Central memory CD8-positive, alpha-beta T cell (primary cell): Measurements from ENCODE around the gene NCOA1.
A peak's percentile ranks its signal among the peaks of the same experiment; 100 is the strongest.
"Not testable (repeated sequence)": the region's sequence is repeated elsewhere in the genome, so short reads cannot be mapped to it uniquely, and the experiment has no call there.

Experiments
- ATAC-seq: fragments of 150-1000 bp; cut with Tn5 transposase; replicated peaks from 2 replicates; pipeline ENCODE4 v1.10.0; 2022; ENCODE audit warnings: mild to moderate bottlenecking, moderate FRiP score, moderate number of reproducible peaks; ENCODE audit not compliant: poor library complexity, severe bottlenecking; ENCODE audit errors: extremely low read depth
- DNase-seq, 2 donors: peaks; one replicate each; pipeline ENCODE4 v3.0.0; 2021; ENCODE audit warnings: low spot score in 2 of 2
- H3K27ac Mint-ChIP-seq: one replicate; pipeline ENCODE4 v1.8.0; 2022; ENCODE audit warnings: low read depth, mild to moderate bottlenecking, moderate library complexity, mixed read lengths
- H3K27me3 Mint-ChIP-seq: one replicate; pipeline ENCODE4 v1.8.0; 2022; ENCODE audit warnings: mixed read lengths
- H3K36me3 Mint-ChIP-seq: one replicate; pipeline ENCODE4 v1.8.0; 2022; ENCODE audit warnings: mild to moderate bottlenecking, moderate library complexity, mixed read lengths; ENCODE audit not compliant: insufficient read depth
- H3K4me1 Mint-ChIP-seq: one replicate; pipeline ENCODE4 v1.8.0; 2022; ENCODE audit warnings: mixed read lengths
- H3K4me3 Mint-ChIP-seq: one replicate; pipeline ENCODE4 v1.8.0; 2022; ENCODE audit warnings: mild to moderate bottlenecking, moderate library complexity, mixed read lengths
- H3K9me3 Mint-ChIP-seq: one replicate; pipeline ENCODE4 v1.8.0; 2022; ENCODE audit warnings: mixed read lengths

Gene NCOA1

GRCh38 chr2:24651643-24652003 lies 160.6 kb downstream of the NCOA1 start:
- ATAC-seq = no peak
- Mint-ChIP-seq H3K36me3 (peaks cover 4% of the 10 kb centered on the region), H3K9me3 (no peaks in the 10 kb centered on the region), H3K4me1 (peaks cover 31% of the 10 kb centered on the region), H3K4me3 (no peak overlapping the region), H3K27ac (peak overlapping the region; percentile 41), H3K27me3 (no peaks in the 10 kb centered on the region)
- no peak for DNase-seq

- Mint-ChIP-seq H3K4me1 (peaks cover 39% of the 10 kb centered on the region), H3K27ac (peak overlapping the region; percentile 63)
- ATAC-seq = no peak
Observed at GRCh38 chr2:24652265-24653182, 161.5 kb downstream of the NCOA1 start.

GRCh38 chr2:24657818-24658217 lies 166.8 kb downstream of the NCOA1 start:
- ATAC-seq (no peak), DNase-seq (no peak)
- Mint-ChIP-seq H3K4me3 (no peak overlapping the region), H3K27ac (peak overlapping the region; percentile 0), H3K4me1 (peaks cover 47% of the 10 kb centered on the region), H3K27me3 (no peaks in the 10 kb centered on the region), H3K36me3 (peaks cover 1% of the 10 kb centered on the region), H3K9me3 (no peaks in the 10 kb centered on the region)

More at GRCh38 chr2:24652265-24653182, 161.5 kb downstream of the NCOA1 start:
- no peak for DNase-seq
- H3K27me3 Mint-ChIP-seq = no peaks in the 10 kb centered on the region
- H3K4me3 Mint-ChIP-seq = no peak overlapping the region
- H3K9me3 Mint-ChIP-seq = no peaks in the 10 kb centered on the region
- peaks cover 4% of the 10 kb centered on the region for H3K36me3 Mint-ChIP-seq

- Mint-ChIP-seq H3K9me3 (no peaks in the 10 kb centered on the region), H3K4me3 (no peak overlapping the region), H3K4me1 (peaks cover 49% of the 10 kb centered on the region), H3K27ac (no peak overlapping the region), H3K27me3 (no peaks in the 10 kb centered on the region), H3K36me3 (peaks cover 1% of the 10 kb centered on the region)
- DNase-seq (no peak), ATAC-seq (no peak)
Observed at GRCh38 chr2:24658531-24659202, 167.6 kb downstream of the NCOA1 start.

GRCh38 chr2:24659862-24660261 lies 168.8 kb downstream of the NCOA1 start:
- ATAC-seq (no peak), DNase-seq (no peak)
- no peak overlapping the region for H3K4me3 Mint-ChIP-seq
- H3K27me3 Mint-ChIP-seq = no peaks in the 10 kb centered on the region
- H3K9me3 Mint-ChIP-seq = no peaks in the 10 kb centered on the region
- peaks cover 1% of the 10 kb centered on the region for H3K36me3 Mint-ChIP-seq
- H3K27ac Mint-ChIP-seq = no peak overlapping the region
- H3K4me1 Mint-ChIP-seq = peaks cover 48% of the 10 kb centered on the region

GRCh38 chr2:24667542-24667941 lies 176.5 kb downstream of the NCOA1 start:
- no peaks in the 10 kb centered on the region for H3K9me3 Mint-ChIP-seq
- no peak for ATAC-seq
- no peaks in the 10 kb centered on the region for H3K27me3 Mint-ChIP-seq
- H3K36me3 Mint-ChIP-seq = peaks cover 13% of the 10 kb centered on the region
- DNase-seq = no peak
- peak overlapping the region; percentile 47 for H3K27ac Mint-ChIP-seq
- H3K4me3 Mint-ChIP-seq = no peak overlapping the region
- peaks cover 16% of the 10 kb centered on the region for H3K4me1 Mint-ChIP-seq

- Mint-ChIP-seq H3K9me3 (no peaks in the 10 kb centered on the region), H3K4me3 (no peak overlapping the region), H3K4me1 (peaks cover 11% of the 10 kb centered on the region), H3K36me3 (peaks cover 17% of the 10 kb centered on the region), H3K27ac (no peak overlapping the region), H3K27me3 (no peaks in the 10 kb centered on the region)
- ATAC-seq = no peak
- no peak for DNase-seq
Observed at GRCh38 chr2:24671230-24671629, 180.2 kb downstream of the NCOA1 start.

GRCh38 chr2:24672589-24672988 lies 181.5 kb downstream of the NCOA1 start:
- peaks cover 18% of the 10 kb centered on the region for H3K36me3 Mint-ChIP-seq
- ATAC-seq = no peak
- H3K27me3 Mint-ChIP-seq = no peaks in the 10 kb centered on the region
- no peak overlapping the region for H3K4me3 Mint-ChIP-seq
- H3K4me1 Mint-ChIP-seq = peaks cover 11% of the 10 kb centered on the region
- H3K9me3 Mint-ChIP-seq = no peaks in the 10 kb centered on the region
- peak overlapping the region; percentile 53 for H3K27ac Mint-ChIP-seq
- DNase-seq = no peak

GRCh38 chr2:24675338-24675737 lies 184.3 kb downstream of the NCOA1 start:
- Mint-ChIP-seq H3K27ac (no peak overlapping the region), H3K4me1 (peaks cover 11% of the 10 kb centered on the region), H3K9me3 (no peaks in the 10 kb centered on the region), H3K27me3 (no peaks in the 10 kb centered on the region), H3K4me3 (no peak overlapping the region), H3K36me3 (peaks cover 18% of the 10 kb centered on the region)
- DNase-seq = no peak
- ATAC-seq = no peak

- no peak for ATAC-seq
- Mint-ChIP-seq H3K27me3 (no peaks in the 10 kb centered on the region), H3K4me1 (peaks cover 11% of the 10 kb centered on the region), H3K36me3 (peaks cover 19% of the 10 kb centered on the region), H3K9me3 (no peaks in the 10 kb centered on the region), H3K27ac (no peak overlapping the region), H3K4me3 (no peak overlapping the region)
- no peak for DNase-seq
Observed at GRCh38 chr2:24676493-24676892, 185.4 kb downstream of the NCOA1 start.

GRCh38 chr2:24678066-24678465 lies 187.0 kb downstream of the NCOA1 start:
- H3K27ac Mint-ChIP-seq, H3K27me3 Mint-ChIP-seq, DNase-seq, H3K9me3 Mint-ChIP-seq, ATAC-seq, H3K4me3 Mint-ChIP-seq: not testable (repeated sequence)
- Mint-ChIP-seq H3K4me1 (peaks cover 11% of the 10 kb centered on the region), H3K36me3 (peaks cover 22% of the 10 kb centered on the region)

- H3K36me3 Mint-ChIP-seq = peaks cover 24% of the 10 kb centered on the region
- ATAC-seq (no peak), DNase-seq (no peak)
- no peak overlapping the region for H3K4me3 Mint-ChIP-seq
- H3K4me1 Mint-ChIP-seq = peaks cover 5% of the 10 kb centered on the region
- no peaks in the 10 kb centered on the region for H3K27me3 Mint-ChIP-seq
- H3K9me3 Mint-ChIP-seq = no peaks in the 10 kb centered on the region
- H3K27ac Mint-ChIP-seq = peak overlapping the region; percentile 12
Observed at GRCh38 chr2:24680196-24680595, 189.1 kb downstream of the NCOA1 start.

- H3K36me3 Mint-ChIP-seq = peaks cover 19% of the 10 kb centered on the region
- no peak overlapping the region for H3K27ac Mint-ChIP-seq
Observed at GRCh38 chr2:24682304-24682703, 191.2 kb downstream of the NCOA1 start.

More at GRCh38 chr2:24682304-24682703, 191.2 kb downstream of the NCOA1 start:
- DNase-seq (no peak), ATAC-seq (no peak)
- peaks cover 11% of the 10 kb centered on the region for H3K4me1 Mint-ChIP-seq
- no peaks in the 10 kb centered on the region for H3K9me3 Mint-ChIP-seq
- H3K27me3 Mint-ChIP-seq = no peaks in the 10 kb centered on the region
- no peak overlapping the region for H3K4me3 Mint-ChIP-seq
